Astrocyte (in vitro differentiated cells and primary cell): ENCODE results near the gene PAFAH1B1.

Experiments
- EZH2 ChIP-seq: IDR thresholded peaks from 2 replicates; pipeline ENCODE4 v1.6.1; 2012; ENCODE audit warnings: mild to moderate bottlenecking, low read length, inconsistent platforms; ENCODE audit not compliant: insufficient read depth
- TF ChIP-seq, protein P1 (sequence below): IDR thresholded peaks from 2 replicates; pipeline ENCODE4 v1.5.1; 2011; ENCODE audit warnings: low read depth, mild to moderate bottlenecking, inconsistent platforms, low read length, moderate library complexity; ENCODE audit not compliant: insufficient read depth

GRCh38 chr17:2693561-2694380, 100.3 kb downstream of the PAFAH1B1 start:
- TF ChIP-seq, protein P1, sequence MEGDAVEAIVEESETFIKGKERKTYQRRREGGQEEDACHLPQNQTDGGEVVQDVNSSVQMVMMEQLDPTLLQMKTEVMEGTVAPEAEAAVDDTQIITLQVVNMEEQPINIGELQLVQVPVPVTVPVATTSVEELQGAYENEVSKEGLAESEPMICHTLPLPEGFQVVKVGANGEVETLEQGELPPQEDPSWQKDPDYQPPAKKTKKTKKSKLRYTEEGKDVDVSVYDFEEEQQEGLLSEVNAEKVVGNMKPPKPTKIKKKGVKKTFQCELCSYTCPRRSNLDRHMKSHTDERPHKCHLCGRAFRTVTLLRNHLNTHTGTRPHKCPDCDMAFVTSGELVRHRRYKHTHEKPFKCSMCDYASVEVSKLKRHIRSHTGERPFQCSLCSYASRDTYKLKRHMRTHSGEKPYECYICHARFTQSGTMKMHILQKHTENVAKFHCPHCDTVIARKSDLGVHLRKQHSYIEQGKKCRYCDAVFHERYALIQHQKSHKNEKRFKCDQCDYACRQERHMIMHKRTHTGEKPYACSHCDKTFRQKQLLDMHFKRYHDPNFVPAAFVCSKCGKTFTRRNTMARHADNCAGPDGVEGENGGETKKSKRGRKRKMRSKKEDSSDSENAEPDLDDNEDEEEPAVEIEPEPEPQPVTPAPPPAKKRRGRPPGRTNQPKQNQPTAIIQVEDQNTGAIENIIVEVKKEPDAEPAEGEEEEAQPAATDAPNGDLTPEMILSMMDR = no peak
- no peak for TF ChIP-seq EZH2
